AG09319 (cell line): ENCODE results near the gene RGS14.

Experiments used
- DNase-seq: peaks from one replicate; pipeline ENCODE4 v3.0.0-alpha.2; 2010; ENCODE audit warnings: low read depth; ENCODE audit errors: extremely low read depth
- CTCF ChIP-seq: IDR thresholded peaks from 2 replicates; pipeline ENCODE4 v1.5.1; 2011; ENCODE audit warnings: low read depth, mild to moderate bottlenecking, inconsistent platforms, low read length, moderate library complexity

Gene RGS14

GRCh38 chr5:177378884-177379883 is 21.5 kb downstream of the RGS14 start:
- DNase-seq, result no peak
- TF ChIP-seq CTCF, result no peak

DNA sequence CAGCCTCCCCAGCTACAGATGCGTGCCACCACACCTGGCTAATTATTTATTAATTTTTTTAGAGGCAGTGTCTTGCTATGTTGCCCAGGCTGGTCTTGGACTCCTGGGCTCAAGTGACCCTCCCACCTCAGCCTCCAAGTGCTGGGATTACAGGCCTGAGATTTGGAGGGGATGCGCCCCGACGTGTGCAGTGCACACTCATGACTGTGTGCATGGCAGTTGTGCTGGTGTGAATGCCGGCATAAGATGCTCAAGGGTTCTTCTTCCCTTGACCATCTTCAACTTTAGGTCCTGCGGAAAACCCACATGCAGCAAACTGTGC is 23.0 kb downstream of the RGS14 start:
- DNase-seq, result no peak
- no peak for TF ChIP-seq CTCF

- TF ChIP-seq CTCF, result peak; percentile 34
- DNase-seq, result no peak
Observed at GRCh38 chr5:177382423-177383029, 24.8 kb downstream of the RGS14 start.

DNA sequence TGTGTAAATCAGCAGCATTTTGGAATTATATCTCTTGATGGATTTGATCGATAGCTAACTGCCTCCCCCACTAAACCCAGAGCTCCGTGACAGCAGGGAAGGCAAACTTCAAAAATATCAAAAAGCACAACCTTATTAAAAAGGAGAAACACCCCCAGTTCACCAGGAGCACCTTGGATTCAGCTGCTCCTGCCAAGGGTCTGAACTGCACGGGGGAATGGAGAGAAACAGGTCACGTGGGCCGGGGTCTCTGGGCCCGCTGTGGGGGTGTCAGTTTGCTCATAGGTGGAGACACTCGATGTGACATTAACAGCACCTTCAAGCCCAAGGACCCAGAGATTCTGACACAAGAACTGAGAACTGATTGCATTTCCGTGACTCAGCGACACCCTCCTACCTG is 25.5 kb downstream of the RGS14 start:
- TF ChIP-seq CTCF, result no peak

DNA sequence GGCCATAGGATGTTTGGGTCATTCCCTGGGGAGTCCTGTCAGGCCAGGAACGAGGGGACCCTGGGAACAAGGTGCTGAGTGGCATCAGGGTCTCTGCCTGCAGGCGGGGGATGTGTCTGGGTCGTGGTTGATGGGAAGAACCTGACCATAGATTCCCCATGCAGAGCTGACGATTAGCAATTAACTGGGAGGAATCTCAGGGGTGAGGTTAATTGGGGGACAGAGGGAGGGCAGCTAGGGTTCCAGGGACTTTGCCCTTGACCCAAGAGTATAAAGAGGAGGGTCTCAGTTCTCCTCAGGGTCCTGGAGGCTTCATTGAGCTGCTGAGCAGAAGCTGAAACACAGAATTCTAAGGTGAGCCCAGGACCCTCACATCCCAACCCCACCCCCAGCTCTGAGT is 26.4 kb downstream of the RGS14 start, which contains the start of gene SLC34A1:
TSS of gene SLC34A1 (plus strand) at position 301 of the 400 bp plus-strand sequence. CDS start 1,308 bp downstream, outside the sequence.
- DNase-seq, result no peak
- TF ChIP-seq CTCF, result no peak

More for the DNA sequence above, 25.5 kb downstream of the RGS14 start:
- no peak for DNase-seq

DNA sequence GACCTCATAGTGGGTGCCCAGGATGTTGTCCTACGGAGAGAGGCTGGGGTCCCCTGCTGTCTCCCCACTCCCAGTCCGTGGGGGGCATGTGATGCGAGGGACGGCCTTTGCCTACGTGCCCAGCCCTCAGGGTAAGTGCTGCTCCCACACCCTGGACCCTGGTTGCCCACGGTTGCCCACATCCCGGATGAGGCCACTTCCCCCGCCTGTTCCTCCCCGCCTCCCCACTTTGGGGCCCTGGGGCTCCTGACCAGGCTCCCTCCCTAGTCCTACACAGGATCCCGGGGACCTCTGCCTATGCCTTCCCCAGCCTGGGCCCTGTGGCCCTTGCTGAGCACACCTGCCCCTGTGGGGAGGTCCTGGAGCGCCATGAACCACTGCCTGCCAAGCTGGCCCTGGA is 28.0 kb downstream of the RGS14 start:
- DNase-seq, result no peak
- TF ChIP-seq CTCF, result no peak

DNA sequence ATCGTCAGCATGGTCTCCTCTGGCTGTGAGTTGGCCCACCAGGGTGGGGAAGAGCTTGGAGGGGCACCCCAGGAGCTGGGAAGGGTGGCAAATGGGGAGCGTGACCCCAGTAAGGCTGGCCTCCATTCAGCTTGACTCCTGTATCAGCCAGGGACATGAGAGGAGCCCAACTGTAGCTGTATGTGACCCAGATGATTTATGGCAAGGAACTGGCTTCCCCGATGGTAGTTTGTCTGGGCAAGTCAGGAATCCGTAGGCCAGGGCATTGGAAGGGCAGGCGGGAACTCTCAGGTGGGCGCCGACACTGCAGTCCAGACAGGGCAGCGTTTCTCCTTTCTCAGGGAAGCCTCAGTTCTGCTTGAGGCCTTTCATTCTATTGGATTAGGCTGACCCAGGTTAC is 28.8 kb downstream of the RGS14 start:
- no peak for TF ChIP-seq CTCF
- DNase-seq, result no peak
